ENCODE data around the gene LRRC3. TPM values are rescaled to one million over a fixed set of nuclear protein-coding genes. Genes with fewer than 3 reads are reported as not detected.

The LRRC3 gene
- total and polyA plus RNA-seq, 2 of the 4 experiments (the other 2 are of a cell fraction), result under 0.01 to 0.38 TPM

- ATAC-seq (ENCODE audit: low read depth), result no peak
- in situ Hi-C loops (cut with MboI; ENCODE audit: low sequenced_read_pairs), result no loop called here
- H3K4ac ChIP-seq (ENCODE audit: low read depth, low read length), result no peak overlapping the region
Observed at GRCh38 chr21:44444286-44444931, 10.9 kb upstream of the LRRC3 start.

More at GRCh38 chr21:44444286-44444931, 10.9 kb upstream of the LRRC3 start:
- POLR2A ChIA-PET (ENCODE audit: unreplicated experiment), result no interaction called here
- no peaks in the 10 kb centered on the region for H4K20me1 ChIP-seq (ENCODE audit: insufficient read depth, low read length)
- no peak overlapping the region for H3K56ac ChIP-seq (ENCODE audit: extremely low read depth, insufficient read depth, low read length)
- CTCF ChIA-PET, result no interaction called here
- no peaks in the 10 kb centered on the region for H3K4me1 ChIP-seq (ENCODE audit: control insufficient read depth, insufficient read depth, low read length)
- H3K9me3 ChIP-seq (ENCODE audit: control insufficient read depth, insufficient read depth, low read length), result peaks cover 4% of the 10 kb centered on the region
- no peak overlapping the region for H3K18ac ChIP-seq (ENCODE audit: low read depth, low read length)
- TF ChIP-seq FOS (IDR thresholded peaks at IDR 0.05; ENCODE audit: low read depth, low read length) (no peak), SMC3 (IDR thresholded peaks at IDR 0.05; ENCODE audit: low read depth, low read length) (no peak), CEBPB (IDR thresholded peaks at IDR 0.05; ENCODE audit: low read depth, low read length) (no peak), CHD1 (IDR thresholded peaks at IDR 0.05; ENCODE audit: low read depth, low read length) (no peak), MAZ (IDR thresholded peaks at IDR 0.05; ENCODE audit: borderline replicate concordance, low read depth, low read length) (no peak), USF2 (IDR thresholded peaks at IDR 0.05; ENCODE audit: low read depth, low read length) (no peak), NFE2L2 (IDR thresholded peaks at IDR 0.05; ENCODE audit: low read depth, low read length) (no peak), ELK1 (IDR thresholded peaks at IDR 0.05; ENCODE audit: borderline replicate concordance, low read depth, low read length) (no peak), RCOR1 (IDR thresholded peaks at IDR 0.05; ENCODE audit: insufficient replicate concordance, low read length) (no peak), POLR2A (IDR thresholded peaks at IDR 0.05; ENCODE audit: low read depth, low read length) (no peak), MAFK (IDR thresholded peaks at IDR 0.05; ENCODE audit: low read depth, low read length) (no peak), CTCF (conservative IDR thresholded peaks at IDR 0.05; ENCODE audit: low read depth, low read length) (no peak), BHLHE40 (IDR thresholded peaks at IDR 0.05; ENCODE audit: low read depth, low read length) (no peak), MXI1 (IDR thresholded peaks at IDR 0.05; ENCODE audit: borderline replicate concordance, low read depth, low read length) (no peak), RFX5 (IDR thresholded peaks at IDR 0.05; ENCODE audit: low read depth, low read length) (no peak), RAD21 (IDR thresholded peaks at IDR 0.05; ENCODE audit: low read length) (no peak)
- H2BK120ac ChIP-seq (ENCODE audit: low read depth, low read length), result no peak overlapping the region
- no peak overlapping the region for H4K5ac ChIP-seq (ENCODE audit: low read depth, low read length)
- 58% methylated on average over 10 of the region's 21 CpGs; no CpG with 5 or more reads in 1 of the 2 experiments for WGBS, 2 experiments (ENCODE audit: extremely low coverage in 2 of 2, insufficient read length in 1 of 2)
- intact Hi-C loops (cut with micrococcal nuclease) (no loop called here), dilution Hi-C loops (cut with HindIII; ENCODE audit: low sequenced_read_pairs, unreplicated experiment) (no loop called here)
- no peak overlapping the region for H2AK5ac ChIP-seq (ENCODE audit: low read depth, low read length)
- no peak overlapping the region for H4K91ac ChIP-seq (ENCODE audit: insufficient read depth, low read depth, low read length)
- H3K9me1 ChIP-seq (ENCODE audit: insufficient read depth, low read length), result no peaks in the 10 kb centered on the region
- no peak overlapping the region for H4K8ac ChIP-seq (ENCODE audit: low read depth in 2 of 2, low read length in 2 of 2)
- no peak overlapping the region for H2AK9ac ChIP-seq (replicated peaks; ENCODE audit: low read depth, low read length, poor library complexity)
- H3K4me2 ChIP-seq (ENCODE audit: low read depth, low read length), result no peak overlapping the region
- H3K4me3 ChIP-seq (ENCODE audit: insufficient read depth, low read depth, low read length), result no peak overlapping the region
- no peak overlapping the region for H3K9ac ChIP-seq (ENCODE audit: low read depth, low read length)
- no peak overlapping the region for H2BK15ac ChIP-seq (ENCODE audit: low read depth, low read length)
- H2BK5ac ChIP-seq (ENCODE audit: low read depth, low read length, poor library complexity, severe bottlenecking), result no peak overlapping the region
- H3K14ac ChIP-seq (replicated peaks; ENCODE audit: low read depth, low read length), result no peak overlapping the region
- no peak overlapping the region for H2AFZ ChIP-seq (replicated peaks; ENCODE audit: low read length, poor library complexity)
- no peaks in the 10 kb centered on the region for H3K79me1 ChIP-seq (ENCODE audit: low read depth in 1 of 2, low read length in 2 of 2)
- H3K27ac ChIP-seq (ENCODE audit: insufficient read depth, low read length), result no peak overlapping the region
- peaks cover 10% of the 10 kb centered on the region for H3K27me3 ChIP-seq (ENCODE audit: control insufficient read depth, insufficient read depth, low read length)
- DNase-seq, result no peak
- H2BK20ac ChIP-seq (ENCODE audit: low read depth, low read length), result no peak overlapping the region
- BruUV-seq (replicated peaks), result no TSS peak
- H3K36me3 ChIP-seq (ENCODE audit: control insufficient read depth, insufficient read depth, low read length), result no peaks in the 10 kb centered on the region
- no peak overlapping the region for H3K23ac ChIP-seq (ENCODE audit: low read depth, low read length)

Measured in IMR-90 (cell line).